H9 (cell line): ENCODE results near the gene TBC1D22A. TPM values are rescaled to one million over a fixed set of nuclear protein-coding genes. Genes with fewer than 3 reads are reported as not detected.
A peak's percentile ranks its signal among the peaks of the same experiment; 100 is the strongest.
"Not testable (repeated sequence)": the region's sequence is repeated elsewhere in the genome, so short reads cannot be mapped to it uniquely, and the experiment has no call there.

Experiments used
- DNase-seq: peaks from one replicate; pipeline ENCODE4 v3.0.0-alpha.2; 2017
- H2AFZ ChIP-seq: one replicate; pipeline ENCODE4 v1.6.1; 2013; ENCODE audit warnings: mild to moderate bottlenecking, low read length, control low read depth, moderate library complexity
- H2AK5ac ChIP-seq: 2 replicates; pipeline ENCODE4 v1.6.1; 2013; ENCODE audit warnings: low read length, control low read depth, mixed read lengths; ENCODE audit not compliant: insufficient read length
- H2BK120ac ChIP-seq: one replicate; pipeline ENCODE4 v1.6.1; 2013; ENCODE audit warnings: low read depth, mild to moderate bottlenecking, low read length, control low read depth, inconsistent platforms; ENCODE audit not compliant: poor library complexity, severe bottlenecking
- H2BK12ac ChIP-seq: 2 replicates; pipeline ENCODE4 v1.6.1; 2013; ENCODE audit warnings: low read length, control low read depth, mixed read lengths, low read depth; ENCODE audit not compliant: insufficient read length
- H2BK15ac ChIP-seq: 2 replicates; pipeline ENCODE4 v1.6.1; 2013; ENCODE audit warnings: low read depth, low read length, control low read depth
- H2BK20ac ChIP-seq: one replicate; pipeline ENCODE4 v1.6.1; 2013; ENCODE audit warnings: low read depth, mild to moderate bottlenecking, low read length, control low read depth, inconsistent platforms; ENCODE audit not compliant: poor library complexity, severe bottlenecking
- H2BK5ac ChIP-seq: 2 replicates; pipeline ENCODE4 v1.6.1; 2013; ENCODE audit warnings: low read length, control low read depth, mixed read lengths; ENCODE audit not compliant: insufficient read length
- H3K14ac ChIP-seq: 2 replicates; pipeline ENCODE4 v1.6.1; 2013; ENCODE audit warnings: low read length, control low read depth; ENCODE audit not compliant: insufficient read depth
- H3K18ac ChIP-seq: 2 replicates; pipeline ENCODE4 v1.6.1; 2013; ENCODE audit warnings: low read depth, mild to moderate bottlenecking, mixed read lengths, low read length, control low read depth; ENCODE audit not compliant: insufficient read length
- H3K23ac ChIP-seq: 2 replicates; pipeline ENCODE4 v1.6.1; 2013; ENCODE audit warnings: low read length, control low read depth, mixed read lengths, low read depth; ENCODE audit not compliant: insufficient read length
- H3K23me2 ChIP-seq: 2 replicates; pipeline ENCODE4 v1.6.1; 2013; ENCODE audit warnings: low read depth, mild to moderate bottlenecking, mixed read lengths, low read length, control low read depth; ENCODE audit not compliant: insufficient read length, poor library complexity, severe bottlenecking
- H3K27ac ChIP-seq: 2 replicates; pipeline ENCODE4 v1.5.1; 2013; ENCODE audit warnings: low read length, control low read depth, mixed read lengths, low read depth; ENCODE audit not compliant: insufficient read length
- H3K27me3 ChIP-seq: 2 replicates; pipeline ENCODE4 v1.6.1; 2013; ENCODE audit warnings: low read length, control low read depth, inconsistent platforms; ENCODE audit not compliant: insufficient read depth
- H3K4ac ChIP-seq: 2 replicates; pipeline ENCODE4 v1.6.1; 2013; ENCODE audit warnings: low read depth, mild to moderate bottlenecking, control low read depth, inconsistent platforms, low read length, moderate library complexity
- H3K4me1 ChIP-seq: 2 replicates; pipeline ENCODE4 v1.6.1; 2013; ENCODE audit warnings: low read length, control low read depth, inconsistent platforms; ENCODE audit not compliant: insufficient read depth
- H3K4me2 ChIP-seq: 2 replicates; pipeline ENCODE4 v1.6.1; 2013; ENCODE audit warnings: low read length, control low read depth, mixed read lengths; ENCODE audit not compliant: insufficient read length, insufficient read depth
- H3K56ac ChIP-seq: 2 replicates; pipeline ENCODE4 v1.6.1; 2013; ENCODE audit warnings: low read depth, mild to moderate bottlenecking, mixed read lengths, low read length, control low read depth; ENCODE audit not compliant: insufficient read length
- H3K79me1 ChIP-seq: 2 replicates; pipeline ENCODE4 v1.6.1; 2013; ENCODE audit warnings: low read depth, mild to moderate bottlenecking, moderate library complexity, low read length, control low read depth, inconsistent platforms; ENCODE audit not compliant: insufficient read depth, poor library complexity, severe bottlenecking
- H3K79me2 ChIP-seq: 2 replicates; pipeline ENCODE4 v1.6.1; 2013; ENCODE audit warnings: low read length, control low read depth, inconsistent platforms; ENCODE audit not compliant: insufficient read depth
- H3K9ac ChIP-seq: 2 replicates; pipeline ENCODE4 v1.6.1; 2013; ENCODE audit warnings: low read length, control low read depth, mixed read lengths; ENCODE audit not compliant: insufficient read length; ENCODE audit errors: extremely low read depth
- H3K9me3 ChIP-seq: one replicate; pipeline ENCODE4 v1.6.1; 2013; ENCODE audit warnings: low read depth, low read length, inconsistent platforms; ENCODE audit not compliant: control insufficient read depth
- H3T11ph ChIP-seq: one replicate; pipeline ENCODE4 v1.6.1; 2013; ENCODE audit warnings: mild to moderate bottlenecking, low read length, control low read depth, inconsistent platforms
- H4K20me1 ChIP-seq: one replicate; pipeline ENCODE4 v1.6.1; 2013; ENCODE audit not compliant: control insufficient read depth, insufficient read length, insufficient read depth
- H4K5ac ChIP-seq: 2 replicates; pipeline ENCODE4 v1.6.1; 2013; ENCODE audit warnings: low read depth, mild to moderate bottlenecking, mixed read lengths, low read length, control low read depth; ENCODE audit not compliant: insufficient read length
- H4K8ac ChIP-seq: replicated peaks from 2 replicates; pipeline ENCODE4 v1.6.1; 2013; ENCODE audit warnings: low read length, control low read depth, mixed read lengths, low read depth; ENCODE audit not compliant: insufficient read length
- H4K91ac ChIP-seq: 2 replicates; pipeline ENCODE4 v1.6.1; 2013; ENCODE audit warnings: low read depth, mild to moderate bottlenecking, moderate library complexity, mixed read lengths, low read length, control low read depth; ENCODE audit not compliant: insufficient read length
- H3K27ac Mint-ChIP-seq, 3 experiments: 2 replicates in 2 of 3; 3 replicates in 1 of 3; pipeline ENCODE4 v1.8.0; 2020 to 2021; ENCODE audit warnings: mixed read lengths in 3 of 3, mild to moderate bottlenecking in 1 of 3, moderate library complexity in 1 of 3
- H3K27me3 Mint-ChIP-seq: 2 replicates; pipeline ENCODE4 v1.8.0; 2021; ENCODE audit warnings: low read depth, mild to moderate bottlenecking, moderate library complexity, mixed read lengths
- H3K36me3 Mint-ChIP-seq, 3 experiments: 2 replicates in 2 of 3; 3 replicates in 1 of 3; pipeline ENCODE4 v1.8.0; 2020 to 2021; ENCODE audit warnings: low read depth in 3 of 3, mixed read lengths in 3 of 3; ENCODE audit not compliant: insufficient read depth in 1 of 3
- H3K4me1 Mint-ChIP-seq, 2 experiments: 2 replicates each; pipeline ENCODE4 v1.8.0; 2020; ENCODE audit warnings: mixed read lengths in 2 of 2
- H3K4me3 Mint-ChIP-seq, 2 experiments: 2 replicates in 1 of 2; 3 replicates in 1 of 2; pipeline ENCODE4 v1.8.0; 2020 to 2021; ENCODE audit warnings: mild to moderate bottlenecking in 2 of 2, mixed read lengths in 2 of 2, moderate library complexity in 1 of 2
- H3K9me3 Mint-ChIP-seq, 2 experiments: 2 replicates in 1 of 2; 3 replicates in 1 of 2; pipeline ENCODE4 v1.8.0; 2020; ENCODE audit warnings: mild to moderate bottlenecking in 2 of 2, mixed read lengths in 2 of 2, moderate library complexity in 1 of 2
- CTCF ChIP-seq: fragments of 200-600 bp; sonication (generic); conservative IDR thresholded peaks from 3 replicates; pipeline ENCODE4 v1.8.0; 2021; ENCODE audit warnings: antibody characterized with exemption, mild to moderate bottlenecking
- WGBS: extraction: QIAGEN DNeasy Blood & Tissue Kit; methylation state at CpG from one replicate; pipeline ENCODE4 v1.1.7; 2013; ENCODE audit warnings: missing lambda C conversion rate, low lambda C conversion rate, mixed read lengths; ENCODE audit not compliant: insufficient read length; ENCODE audit errors: extremely low coverage; 5-methylcytosine and 5-hydroxymethylcytosine counted together
- total RNA-seq: library from RNA; stranded (reverse); gene quantifications from 2 replicates; pipeline ENCODE4 v1.2.1, GENCODE V29; 2021

The TBC1D22A gene
- total RNA-seq, 1 experiment from 2014 or later = 20.8 TPM

- no peak overlapping the region for H4K8ac ChIP-seq
- H4K20me1 ChIP-seq = no peaks in the 10 kb centered on the region
- H3K4me1 ChIP-seq = no peaks in the 10 kb centered on the region
- H3K27ac ChIP-seq = no peak overlapping the region
- no peak overlapping the region for H2AFZ ChIP-seq
- WGBS = no CpG with 5 or more reads among the region's 14 CpGs
- no peak overlapping the region for H2AK5ac ChIP-seq
- H3K56ac ChIP-seq = no peak overlapping the region
- no peak overlapping the region for H2BK12ac ChIP-seq
- H3K4ac ChIP-seq = no peak overlapping the region
- Mint-ChIP-seq H3K9me3 (no peaks in the 10 kb centered on the region), H3K4me1 (peaks cover 10% of the 10 kb centered on the region in 2 experiments), H3K4me3 (no peak overlapping the region), H3K36me3 (peaks cover 3 to 19% (median 7%) of the 10 kb centered on the region in 3 experiments; a peak in 5 of 7 replicates), H3K27me3 (no peaks in the 10 kb centered on the region), H3K27ac (peak overlapping the region in 2 of 3 experiments; percentile 25 to 57; a peak in 2 of 7 replicates)
- H2BK120ac ChIP-seq = no peak overlapping the region
- H2BK5ac ChIP-seq = no peak overlapping the region
- H3K23me2 ChIP-seq = no peaks in the 10 kb centered on the region
- H3T11ph ChIP-seq = no peak overlapping the region
- 0 out of 2 replicates have a peak overlapping the region, but pooled peaks have one; percentile 20 for H2BK15ac ChIP-seq
- no peak overlapping the region for H3K9ac ChIP-seq
- H3K4me2 ChIP-seq = no peak overlapping the region
- peak; percentile 31 for DNase-seq
- H3K79me2 ChIP-seq = no peaks in the 10 kb centered on the region; the same call in 1 of the 2 replicates
- no peak overlapping the region for H4K5ac ChIP-seq
- H3K9me3 ChIP-seq = no peaks in the 10 kb centered on the region
- H3K27me3 ChIP-seq = no peaks in the 10 kb centered on the region
- no peaks in the 10 kb centered on the region for H3K79me1 ChIP-seq
- H4K91ac ChIP-seq = no peak overlapping the region
- H3K23ac ChIP-seq = no peak overlapping the region
- H3K18ac ChIP-seq = no peak overlapping the region
- no peak overlapping the region for H3K14ac ChIP-seq
- TF ChIP-seq CTCF = no peak
- no peak overlapping the region for H2BK20ac ChIP-seq
These were observed 215.3 kb downstream of the TBC1D22A start for GRCh38 chr22:46977656-46978343.

- not testable (repeated sequence) for H2BK15ac ChIP-seq, H3K14ac ChIP-seq, H2BK120ac ChIP-seq, H4K5ac ChIP-seq, H2AK5ac ChIP-seq, H3K4ac ChIP-seq, H2BK5ac ChIP-seq, H2BK12ac ChIP-seq, DNase-seq, H3K9me3 ChIP-seq, H4K91ac ChIP-seq, H3K9ac ChIP-seq, H3K4me3 Mint-ChIP-seq, H3K23me2 ChIP-seq, H2BK20ac ChIP-seq, H3T11ph ChIP-seq, H4K20me1 ChIP-seq, H3K27ac Mint-ChIP-seq, H3K27ac ChIP-seq, H3K23ac ChIP-seq, H3K18ac ChIP-seq, H3K27me3 Mint-ChIP-seq, H3K79me2 ChIP-seq, H3K27me3 ChIP-seq, H3K4me2 ChIP-seq, H3K4me1 ChIP-seq, H2AFZ ChIP-seq, H3K56ac ChIP-seq, H3K9me3 Mint-ChIP-seq, H4K8ac ChIP-seq, H3K79me1 ChIP-seq
- Mint-ChIP-seq H3K36me3 (peaks cover 3 to 19% (median 7%) of the 10 kb centered on the region in 3 experiments; a peak in 5 of 7 replicates), H3K4me1 (peaks cover 10% of the 10 kb centered on the region in 2 experiments)
- WGBS = no CpG with 5 or more reads among the region's 12 CpGs
These were observed 216.2 kb downstream of the TBC1D22A start for GRCh38 chr22:46978668-46979067.
